ENCODE measurements around the gene TRIP4. TPM values are rescaled to one million over a fixed set of nuclear protein-coding genes. Genes with fewer than 3 reads are reported as not detected.
A peak's percentile ranks its signal among the peaks of the same experiment; 100 is the strongest.

The TRIP4 gene
- total and polyA plus RNA-seq, 9 of the 15 experiments (the other 6 are each of a cell fraction or from before 2014, with no cell fraction given), result 7.6 to 23.3 (median 16.7) TPM

DNA sequence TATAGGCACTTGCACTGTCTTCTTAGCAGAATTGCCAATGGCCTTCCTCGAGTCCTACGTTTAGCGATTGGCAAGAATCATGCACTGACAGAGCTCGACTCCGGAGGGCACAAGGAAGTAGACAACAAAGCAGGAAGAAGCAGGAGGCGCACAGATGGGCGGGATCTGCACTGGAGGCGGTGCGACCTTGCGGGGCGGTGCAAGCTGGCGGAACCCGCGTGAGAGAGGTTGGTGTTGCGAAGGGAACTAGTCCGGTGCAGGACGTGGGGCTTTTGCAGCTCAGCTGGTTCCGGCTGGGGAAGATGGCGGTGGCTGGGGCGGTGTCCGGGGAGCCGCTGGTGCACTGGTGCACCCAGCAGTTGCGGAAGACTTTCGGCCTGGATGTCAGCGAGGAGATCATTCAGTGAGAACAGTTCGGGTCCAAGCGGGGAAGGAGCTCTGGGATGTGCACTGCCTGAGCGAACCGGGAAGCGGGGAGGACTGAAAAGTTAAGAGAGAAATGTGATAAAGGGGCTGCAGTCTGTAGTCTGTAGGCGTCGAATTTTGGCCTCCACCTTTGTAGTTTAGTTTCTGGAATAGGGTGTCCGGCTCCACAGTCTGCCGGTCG lies at the start of gene TRIP4 (continued):
- TF ChIP-seq SRF (CRISPR knock-in tag; IDR thresholded peaks at IDR 0.05), result peak in 1 of 2 experiments; percentile 72; a peak in 1 of 4 replicates
- no peak for TF ChIP-seq BRF1 (IDR thresholded peaks at IDR 0.05; ENCODE audit: borderline replicate concordance, extremely low read depth, insufficient read length)
- TF ChIP-seq SETDB1 (IDR thresholded peaks at IDR 0.05; ENCODE audit: low read length), result no peak
- peak; percentile 77; the same call in 1 of the 2 replicates for TF ChIP-seq THRAP3 (IDR thresholded peaks at IDR 0.05; ENCODE audit: borderline replicate concordance)
- TF ChIP-seq SP2 (IDR thresholded peaks at IDR 0.05; ENCODE audit: extremely low read depth, low read depth, low read length, poor library complexity, severe bottlenecking), result no peak
- TF ChIP-seq, protein P1, sequence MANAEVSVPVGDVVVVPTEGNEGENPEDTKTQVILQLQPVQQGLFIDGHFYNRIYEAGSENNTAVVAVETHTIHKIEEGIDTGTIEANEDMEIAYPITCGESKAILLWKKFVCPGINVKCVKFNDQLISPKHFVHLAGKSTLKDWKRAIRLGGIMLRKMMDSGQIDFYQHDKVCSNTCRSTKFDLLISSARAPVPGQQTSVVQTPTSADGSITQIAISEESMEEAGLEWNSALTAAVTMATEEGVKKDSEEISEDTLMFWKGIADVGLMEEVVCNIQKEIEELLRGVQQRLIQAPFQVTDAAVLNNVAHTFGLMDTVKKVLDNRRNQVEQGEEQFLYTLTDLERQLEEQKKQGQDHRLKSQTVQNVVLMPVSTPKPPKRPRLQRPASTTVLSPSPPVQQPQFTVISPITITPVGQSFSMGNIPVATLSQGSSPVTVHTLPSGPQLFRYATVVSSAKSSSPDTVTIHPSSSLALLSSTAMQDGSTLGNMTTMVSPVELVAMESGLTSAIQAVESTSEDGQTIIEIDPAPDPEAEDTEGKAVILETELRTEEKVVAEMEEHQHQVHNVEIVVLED (CRISPR knock-in tag; IDR thresholded peaks at IDR 0.05), result peak; percentile 70
- TF ChIP-seq PHB (CRISPR knock-in tag; IDR thresholded peaks at IDR 0.05), result no peak
- no peak for TF ChIP-seq ZNF699 (CRISPR knock-in tag; IDR thresholded peaks at IDR 0.05; ENCODE audit: insufficient replicate concordance)
- TF ChIP-seq SP1 (CRISPR knock-in tag; IDR thresholded peaks at IDR 0.05), result peak; percentile 99
- TF ChIP-seq MEF2A (IDR thresholded peaks at IDR 0.05; ENCODE audit: control insufficient read depth, low read depth, low read length), result 0 out of 2 replicates have a peak, but pooled peaks have one; percentile 51
- TF ChIP-seq ZNF436 (CRISPR knock-in tag; IDR thresholded peaks at IDR 0.05), result no peak
- TF ChIP-seq SRSF9 (IDR thresholded peaks at IDR 0.05; ENCODE audit: borderline replicate concordance, low read depth, low read length), result no peak
- no peak for TF ChIP-seq MCM3 (IDR thresholded peaks at IDR 0.05)
- peak in 1 of 2 experiments; percentile 98; a peak in 2 of 4 replicates for TF ChIP-seq KDM4B (IDR thresholded peaks at IDR 0.05; ENCODE audit: borderline replicate concordance in 2 of 2, low read depth in 1 of 2)
- no peak for TF ChIP-seq SREBF2 (CRISPR knock-in tag; IDR thresholded peaks at IDR 0.05)
- TF ChIP-seq, protein P2, sequence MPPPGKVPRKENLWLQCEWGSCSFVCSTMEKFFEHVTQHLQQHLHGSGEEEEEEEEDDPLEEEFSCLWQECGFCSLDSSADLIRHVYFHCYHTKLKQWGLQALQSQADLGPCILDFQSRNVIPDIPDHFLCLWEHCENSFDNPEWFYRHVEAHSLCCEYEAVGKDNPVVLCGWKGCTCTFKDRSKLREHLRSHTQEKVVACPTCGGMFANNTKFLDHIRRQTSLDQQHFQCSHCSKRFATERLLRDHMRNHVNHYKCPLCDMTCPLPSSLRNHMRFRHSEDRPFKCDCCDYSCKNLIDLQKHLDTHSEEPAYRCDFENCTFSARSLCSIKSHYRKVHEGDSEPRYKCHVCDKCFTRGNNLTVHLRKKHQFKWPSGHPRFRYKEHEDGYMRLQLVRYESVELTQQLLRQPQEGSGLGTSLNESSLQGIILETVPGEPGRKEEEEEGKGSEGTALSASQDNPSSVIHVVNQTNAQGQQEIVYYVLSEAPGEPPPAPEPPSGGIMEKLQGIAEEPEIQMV (tag; conservative IDR thresholded peaks at IDR 0.05; ENCODE audit: low read depth), result no peak
- TF ChIP-seq ZZZ3 (IDR thresholded peaks at IDR 0.05), result peak; percentile 75
- TF ChIP-seq, protein P3, sequence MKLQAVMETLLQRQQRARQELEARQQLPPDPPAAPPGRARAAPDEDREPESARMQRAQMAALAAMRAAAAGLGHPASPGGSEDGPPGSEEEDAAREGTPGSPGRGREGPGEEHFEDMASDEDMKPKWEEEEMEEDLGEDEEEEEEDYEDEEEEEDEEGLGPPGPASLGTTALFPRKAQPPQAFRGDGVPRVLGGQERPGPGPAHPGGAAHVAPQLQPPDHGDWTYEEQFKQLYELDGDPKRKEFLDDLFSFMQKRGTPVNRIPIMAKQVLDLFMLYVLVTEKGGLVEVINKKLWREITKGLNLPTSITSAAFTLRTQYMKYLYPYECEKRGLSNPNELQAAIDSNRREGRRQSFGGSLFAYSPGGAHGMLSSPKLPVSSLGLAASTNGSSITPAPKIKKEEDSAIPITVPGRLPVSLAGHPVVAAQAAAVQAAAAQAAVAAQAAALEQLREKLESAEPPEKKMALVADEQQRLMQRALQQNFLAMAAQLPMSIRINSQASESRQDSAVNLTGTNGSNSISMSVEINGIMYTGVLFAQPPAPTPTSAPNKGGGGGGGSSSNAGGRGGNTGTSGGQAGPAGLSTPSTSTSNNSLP (IDR thresholded peaks at IDR 0.05; ENCODE audit: borderline replicate concordance, low read depth, low read length), result no peak
- TF ChIP-seq RBBP5 (IDR thresholded peaks at IDR 0.05; ENCODE audit: borderline replicate concordance, insufficient read depth, low read length, poor library complexity, severe bottlenecking), result peak; percentile 96
- TF ChIP-seq, protein P4, sequence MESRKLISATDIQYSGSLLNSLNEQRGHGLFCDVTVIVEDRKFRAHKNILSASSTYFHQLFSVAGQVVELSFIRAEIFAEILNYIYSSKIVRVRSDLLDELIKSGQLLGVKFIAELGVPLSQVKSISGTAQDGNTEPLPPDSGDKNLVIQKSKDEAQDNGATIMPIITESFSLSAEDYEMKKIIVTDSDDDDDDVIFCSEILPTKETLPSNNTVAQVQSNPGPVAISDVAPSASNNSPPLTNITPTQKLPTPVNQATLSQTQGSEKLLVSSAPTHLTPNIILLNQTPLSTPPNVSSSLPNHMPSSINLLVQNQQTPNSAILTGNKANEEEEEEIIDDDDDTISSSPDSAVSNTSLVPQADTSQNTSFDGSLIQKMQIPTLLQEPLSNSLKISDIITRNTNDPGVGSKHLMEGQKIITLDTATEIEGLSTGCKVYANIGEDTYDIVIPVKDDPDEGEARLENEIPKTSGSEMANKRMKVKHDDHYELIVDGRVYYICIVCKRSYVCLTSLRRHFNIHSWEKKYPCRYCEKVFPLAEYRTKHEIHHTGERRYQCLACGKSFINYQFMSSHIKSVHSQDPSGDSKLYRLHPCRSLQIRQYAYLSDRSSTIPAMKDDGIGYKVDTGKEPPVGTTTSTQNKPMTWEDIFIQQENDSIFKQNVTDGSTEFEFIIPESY (CRISPR knock-in tag; IDR thresholded peaks at IDR 0.05), result peak; percentile 86
- TF ChIP-seq ZFPM2 (CRISPR knock-in tag; IDR thresholded peaks at IDR 0.05), result 0 out of 2 replicates have a peak, but pooled peaks have one; percentile 33

Measured in K562 (cell line).